ENCODE data around the gene ADK. TPM values are rescaled to one million over a fixed set of nuclear protein-coding genes. Genes with fewer than 3 reads are reported as not detected.
"Not testable (repeated sequence)": the region's sequence is repeated elsewhere in the genome, so short reads cannot be mapped to it uniquely, and the experiment has no call there.

ADK gene
- total and polyA plus RNA-seq, 2 of the 4 experiments (the other 2 are of a cell fraction), result 30.6 to 40.9 TPM

DNA sequence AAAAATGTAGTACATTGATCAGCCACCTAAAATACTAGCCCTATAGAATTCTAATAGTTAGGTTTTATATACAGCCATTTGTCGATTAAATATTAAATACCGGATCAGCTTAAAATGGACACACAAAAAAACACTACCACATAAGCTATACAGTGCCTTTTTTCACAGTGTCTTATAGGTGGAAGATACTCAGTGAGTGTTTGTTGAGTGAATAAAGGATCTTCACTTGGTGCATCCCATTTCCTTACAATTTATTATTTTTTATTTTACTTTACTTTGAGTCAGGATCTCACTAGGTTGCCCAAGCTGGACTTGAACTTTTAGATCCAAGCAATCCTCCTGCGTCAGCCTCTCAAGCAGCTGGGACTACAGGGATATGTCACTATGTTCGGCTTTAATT, 340.0 kb downstream of the ADK start:
- WGBS, 2 experiments (ENCODE audit: extremely low coverage in 2 of 2, insufficient read length in 1 of 2), result no CpG with 5 or more reads among the region's 4 CpGs
- Histone ChIP-seq H3K9ac (ENCODE audit: low read depth, low read length) (no peak overlapping the region), H2BK120ac (ENCODE audit: low read depth, low read length) (no peak overlapping the region), H2AK5ac (ENCODE audit: low read depth, low read length) (no peak overlapping the region), H3K4me2 (ENCODE audit: low read depth, low read length) (no peak overlapping the region), H3K79me1 (ENCODE audit: low read depth in 1 of 2, low read length in 2 of 2) (peaks cover 0 to 6% of the 10 kb centered on the region in 2 experiments; a peak in 2 of 4 replicates), H2BK15ac (ENCODE audit: low read depth, low read length) (no peak overlapping the region), H4K91ac (ENCODE audit: insufficient read depth, low read depth, low read length) (no peak overlapping the region), H3K27me3 (ENCODE audit: control insufficient read depth, insufficient read depth, low read length) (no peaks in the 10 kb centered on the region), H3K56ac (ENCODE audit: extremely low read depth, insufficient read depth, low read length) (no peak overlapping the region), H3K9me1 (ENCODE audit: insufficient read depth, low read length) (no peaks in the 10 kb centered on the region), H3K4me3 (ENCODE audit: insufficient read depth, low read depth, low read length) (no peak overlapping the region), H3K14ac (replicated peaks; ENCODE audit: low read depth, low read length) (no peak overlapping the region), H3K4ac (ENCODE audit: low read depth, low read length) (no peak overlapping the region), H3K36me3 (ENCODE audit: control insufficient read depth, insufficient read depth, low read length) (no peaks in the 10 kb centered on the region), H2AK9ac (replicated peaks; ENCODE audit: low read depth, low read length, poor library complexity) (no peak overlapping the region), H2AFZ (replicated peaks; ENCODE audit: low read length, poor library complexity) (no peak overlapping the region), H3K18ac (ENCODE audit: low read depth, low read length) (no peak overlapping the region), H3K27ac (ENCODE audit: insufficient read depth, low read length) (no peak overlapping the region), H4K5ac (ENCODE audit: low read depth, low read length) (no peak overlapping the region), H3K23ac (ENCODE audit: low read depth, low read length) (no peak overlapping the region), H2BK20ac (ENCODE audit: low read depth, low read length) (no peak overlapping the region), H2BK5ac (ENCODE audit: low read depth, low read length, poor library complexity, severe bottlenecking) (no peak overlapping the region), H4K8ac (ENCODE audit: low read depth in 2 of 2, low read length in 2 of 2) (no peak overlapping the region), H3K9me3 (ENCODE audit: control insufficient read depth, insufficient read depth, low read length) (no peaks in the 10 kb centered on the region), H4K20me1 (ENCODE audit: insufficient read depth, low read length) (no peaks in the 10 kb centered on the region), H3K4me1 (ENCODE audit: control insufficient read depth, insufficient read depth, low read length) (no peaks in the 10 kb centered on the region)
- TF ChIP-seq RCOR1 (IDR thresholded peaks at IDR 0.05; ENCODE audit: insufficient replicate concordance, low read length), result no peak
- in situ Hi-C loops (cut with MboI; ENCODE audit: low sequenced_read_pairs) (no loop called here), dilution Hi-C loops (cut with HindIII; ENCODE audit: low sequenced_read_pairs, unreplicated experiment) (no loop called here), intact Hi-C loops (cut with micrococcal nuclease) (no loop called here)
- BruUV-seq (replicated peaks), result no TSS peak
- DNase-seq, result no peak
- ATAC-seq (ENCODE audit: low read depth), result no peak
- POLR2A ChIA-PET (ENCODE audit: unreplicated experiment), result no interaction called here
- CTCF ChIA-PET, result no interaction called here

DNA sequence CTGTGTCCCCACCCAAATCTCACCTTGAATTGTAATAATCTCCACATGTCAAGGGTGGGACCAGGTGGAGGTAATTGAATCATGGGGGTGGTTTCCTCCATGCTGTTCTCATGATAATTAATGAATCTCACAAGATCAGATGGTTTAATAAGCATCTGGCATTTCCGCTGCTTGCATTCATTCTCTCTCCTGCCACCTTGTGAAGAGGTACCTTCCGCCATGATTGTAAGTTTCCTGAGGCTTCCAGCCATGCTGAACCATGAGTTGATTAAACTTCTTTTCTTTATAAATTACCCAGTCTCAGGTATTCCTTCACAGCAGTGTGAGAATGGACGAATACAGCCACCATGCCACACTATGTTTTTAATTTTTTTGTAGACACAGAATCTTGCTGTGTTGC, 345.3 kb downstream of the ADK start:
- H2BK20ac ChIP-seq (ENCODE audit: low read depth, low read length); H3K4me1 ChIP-seq (ENCODE audit: control insufficient read depth, insufficient read depth, low read length); intact Hi-C loops (cut with micrococcal nuclease); POLR2A ChIA-PET (ENCODE audit: unreplicated experiment); ATAC-seq (ENCODE audit: low read depth); H2BK5ac ChIP-seq (ENCODE audit: low read depth, low read length, poor library complexity, severe bottlenecking); BruUV-seq (replicated peaks); DNase-seq; in situ Hi-C loops (cut with MboI; ENCODE audit: low sequenced_read_pairs); CTCF ChIA-PET; H3K9me3 ChIP-seq (ENCODE audit: control insufficient read depth, insufficient read depth, low read length); H2BK15ac ChIP-seq (ENCODE audit: low read depth, low read length); H3K36me3 ChIP-seq (ENCODE audit: control insufficient read depth, insufficient read depth, low read length); H2AK9ac ChIP-seq (replicated peaks; ENCODE audit: low read depth, low read length, poor library complexity); H3K4ac ChIP-seq (ENCODE audit: low read depth, low read length); H3K4me3 ChIP-seq (ENCODE audit: insufficient read depth, low read depth, low read length); dilution Hi-C loops (cut with HindIII; ENCODE audit: low sequenced_read_pairs, unreplicated experiment); H2AFZ ChIP-seq (replicated peaks; ENCODE audit: low read length, poor library complexity); H3K23ac ChIP-seq (ENCODE audit: low read depth, low read length); H3K18ac ChIP-seq (ENCODE audit: low read depth, low read length); H3K14ac ChIP-seq (replicated peaks; ENCODE audit: low read depth, low read length); H3K56ac ChIP-seq (ENCODE audit: extremely low read depth, insufficient read depth, low read length); H3K79me1 ChIP-seq (ENCODE audit: low read depth in 1 of 2, low read length in 2 of 2); H3K27me3 ChIP-seq (ENCODE audit: control insufficient read depth, insufficient read depth, low read length); H4K5ac ChIP-seq (ENCODE audit: low read depth, low read length); H3K4me2 ChIP-seq (ENCODE audit: low read depth, low read length); H4K8ac ChIP-seq (ENCODE audit: low read depth in 2 of 2, low read length in 2 of 2); H2AK5ac ChIP-seq (ENCODE audit: low read depth, low read length); H3K9ac ChIP-seq (ENCODE audit: low read depth, low read length); H4K20me1 ChIP-seq (ENCODE audit: insufficient read depth, low read length); H2BK120ac ChIP-seq (ENCODE audit: low read depth, low read length); H3K27ac ChIP-seq (ENCODE audit: insufficient read depth, low read length); H4K91ac ChIP-seq (ENCODE audit: insufficient read depth, low read depth, low read length); H3K9me1 ChIP-seq (ENCODE audit: insufficient read depth, low read length): not testable (repeated sequence)
- 92% methylated on average over 2 of the region's 3 CpGs; no CpG with 5 or more reads in 1 of the 2 experiments for WGBS, 2 experiments (ENCODE audit: extremely low coverage in 2 of 2, insufficient read length in 1 of 2)

All from IMR-90 (cell line).